A549 (cell line): ENCODE results near the gene SIX2.

Source experiments
- CHD2 ChIP-seq: fragments of 150-350 bp; IDR thresholded peaks from 2 replicates; pipeline ENCODE4 v1.6.1; 2014; ENCODE audit warnings: low read length; ENCODE audit not compliant: partially characterized antibody
- JUNB ChIP-seq: fragments of >200 bp; sonication (Bioruptor Twin); formaldehyde crosslinking; IDR thresholded peaks from 2 replicates; pipeline ENCODE4 v1.6.1; 2016
- POLR2A ChIP-seq: IDR thresholded peaks from 2 replicates; pipeline ENCODE4 v1.6.1; 2012; ENCODE audit warnings: mild to moderate bottlenecking, low read length
- RAD21 ChIP-seq, 2 experiments: fragments of >200 bp in 1 of 2; sonication (Bioruptor Twin) in 1 of 2; formaldehyde crosslinking in 1 of 2; IDR thresholded peaks in 1 of 2; conservative IDR thresholded peaks in 1 of 2; 2 replicates in 1 of 2; 3 replicates in 1 of 2; pipeline ENCODE4 v1.6.1; 2012 to 2018; ENCODE audit warnings: inconsistent platforms in 1 of 2
- ZC3H11A ChIP-seq: fragments of 450-650 bp; IDR thresholded peaks from 2 replicates; pipeline ENCODE4 v1.6.1; 2014; ENCODE audit warnings: antibody characterized with exemption, mild to moderate bottlenecking
- TF ChIP-seq, protein P1 (sequence below): fragments of >200 bp; sonication (Bioruptor Twin); formaldehyde crosslinking; IDR thresholded peaks from 3 replicates; pipeline ENCODE4 v1.5.1; 2016

DNA sequence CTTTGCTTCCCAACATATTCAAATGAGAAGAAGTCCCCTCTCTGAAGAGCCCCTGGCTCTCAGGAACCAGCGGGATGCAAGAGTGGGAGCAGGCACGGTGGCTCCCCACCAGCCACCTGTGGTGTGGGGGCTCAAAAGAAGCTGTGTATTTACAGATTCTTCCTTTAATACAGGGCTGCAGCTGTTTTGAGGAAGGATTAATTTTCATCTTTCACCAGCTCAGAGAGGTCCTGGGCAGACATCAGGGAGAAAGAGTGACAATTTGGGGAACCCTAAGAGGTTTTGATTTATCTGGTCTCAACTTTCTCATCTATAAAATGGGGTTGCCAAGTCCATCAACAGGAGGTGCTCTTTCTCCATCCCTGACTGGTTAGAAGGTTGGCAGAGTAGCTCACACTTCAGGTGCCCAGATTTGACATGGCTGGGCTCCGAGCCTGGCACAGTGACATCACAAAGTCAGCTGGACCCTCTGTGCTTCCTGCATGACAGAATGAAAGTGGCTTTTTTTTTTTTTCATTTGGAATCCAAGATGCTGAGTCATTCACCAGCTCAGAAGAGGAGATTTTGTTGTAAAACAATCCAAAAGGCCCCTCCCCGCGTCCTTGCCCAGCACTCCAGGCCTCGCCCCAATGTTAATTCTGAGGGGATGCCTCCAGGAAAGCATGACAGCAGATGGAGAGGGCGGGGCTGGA is 15.5 kb upstream of the SIX2 start:
- TF ChIP-seq, protein P1, sequence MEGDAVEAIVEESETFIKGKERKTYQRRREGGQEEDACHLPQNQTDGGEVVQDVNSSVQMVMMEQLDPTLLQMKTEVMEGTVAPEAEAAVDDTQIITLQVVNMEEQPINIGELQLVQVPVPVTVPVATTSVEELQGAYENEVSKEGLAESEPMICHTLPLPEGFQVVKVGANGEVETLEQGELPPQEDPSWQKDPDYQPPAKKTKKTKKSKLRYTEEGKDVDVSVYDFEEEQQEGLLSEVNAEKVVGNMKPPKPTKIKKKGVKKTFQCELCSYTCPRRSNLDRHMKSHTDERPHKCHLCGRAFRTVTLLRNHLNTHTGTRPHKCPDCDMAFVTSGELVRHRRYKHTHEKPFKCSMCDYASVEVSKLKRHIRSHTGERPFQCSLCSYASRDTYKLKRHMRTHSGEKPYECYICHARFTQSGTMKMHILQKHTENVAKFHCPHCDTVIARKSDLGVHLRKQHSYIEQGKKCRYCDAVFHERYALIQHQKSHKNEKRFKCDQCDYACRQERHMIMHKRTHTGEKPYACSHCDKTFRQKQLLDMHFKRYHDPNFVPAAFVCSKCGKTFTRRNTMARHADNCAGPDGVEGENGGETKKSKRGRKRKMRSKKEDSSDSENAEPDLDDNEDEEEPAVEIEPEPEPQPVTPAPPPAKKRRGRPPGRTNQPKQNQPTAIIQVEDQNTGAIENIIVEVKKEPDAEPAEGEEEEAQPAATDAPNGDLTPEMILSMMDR, result peak; percentile 70
- TF ChIP-seq POLR2A, result no peak
- TF ChIP-seq RAD21 (conservative IDR thresholded peaks at IDR 0.05 in 1 of 2, IDR thresholded peaks at IDR 0.05 in 1 of 2), result peak; percentile 63 to 77
- no peak for TF ChIP-seq ZC3H11A
- no peak for TF ChIP-seq CHD2
- TF ChIP-seq JUNB, result peak; percentile 45; the same call in 1 of the 2 replicates
